GM12892 (cell line): ENCODE measurements around the gene PTPRN2.

Experiments used
- POLR2A ChIP-seq: IDR thresholded peaks from 2 replicates; pipeline ENCODE4 v1.6.1; 2011; ENCODE audit warnings: low read depth, low read length, control low read depth
- POLR2AphosphoS5 ChIP-seq: IDR thresholded peaks from 2 replicates; pipeline ENCODE4 v1.6.1; 2011; ENCODE audit warnings: low read depth, low read length, control low read depth
- TAF1 ChIP-seq: IDR thresholded peaks from 2 replicates; pipeline ENCODE4 v1.6.1; 2011; ENCODE audit warnings: low read depth, mild to moderate bottlenecking, control low read depth, low read length, borderline replicate concordance

GRCh38 chr7:158276414-158277218, 311.0 kb downstream of the PTPRN2 start:
- no peak for TF ChIP-seq POLR2A
- TF ChIP-seq TAF1 = no peak
- no peak for TF ChIP-seq POLR2AphosphoS5
